Lung microvascular endothelial cell (primary cell): ENCODE results near the gene CTIF. TPM values are rescaled to one million over a fixed set of nuclear protein-coding genes. Genes with fewer than 3 reads are reported as not detected.

Source experiments
- DNase-seq, 2 donors: peaks; one replicate each; pipeline versions ENCODE4 v3.0.0 to v3.0.0-alpha.2; 2010; ENCODE audit warnings: low read depth in 2 of 2
- total RNA-seq: library from RNA; depleted of rRNA; stranded (reverse); fragments of >200 nt; gene quantifications from 2 replicates; pipeline ENCODE4 v1.2.1, GENCODE V29; 2014

The CTIF gene
- total RNA-seq, 1 donor from 2014 or later: 18.1 TPM

GRCh38 chr18:48771641-48772375 is 233.0 kb downstream of the CTIF start:
- peak in 1 of 2 donors; percentile 27 for DNase-seq

- DNase-seq: no peak
Observed at GRCh38 chr18:48772457-48772856, 233.6 kb downstream of the CTIF start.

- no peak for DNase-seq
Observed at GRCh38 chr18:48773821-48774220, 235.0 kb downstream of the CTIF start.

GRCh38 chr18:48774941-48775340 is 236.1 kb downstream of the CTIF start:
- DNase-seq: no peak

GRCh38 chr18:48775372-48776155 is 236.7 kb downstream of the CTIF start:
- no peak for DNase-seq

- no peak for DNase-seq
Observed at GRCh38 chr18:48776156-48776555, 237.3 kb downstream of the CTIF start.

- no peak for DNase-seq
Observed at GRCh38 chr18:48776641-48777025, 237.8 kb downstream of the CTIF start.

- peak; percentile 65 to 67 for DNase-seq
Observed at GRCh38 chr18:48777026-48777743, 238.4 kb downstream of the CTIF start.

- peak in 1 of 2 donors; percentile 24 for DNase-seq
Observed at GRCh38 chr18:48777744-48778116, 238.9 kb downstream of the CTIF start.

- DNase-seq: no peak
Observed at GRCh38 chr18:48778344-48779011, 239.6 kb downstream of the CTIF start.

- DNase-seq: no peak
Observed at GRCh38 chr18:48779462-48779861, 240.6 kb downstream of the CTIF start.

GRCh38 chr18:48780201-48780912 is 241.5 kb downstream of the CTIF start:
- no peak for DNase-seq

- DNase-seq: no peak
Observed at GRCh38 chr18:48780913-48781162, 242.0 kb downstream of the CTIF start.

- DNase-seq: peak; percentile 73 to 96
Observed at GRCh38 chr18:48781163-48781987, 242.5 kb downstream of the CTIF start.

GRCh38 chr18:48781988-48782363 is 243.1 kb downstream of the CTIF start:
- no peak for DNase-seq

- no peak for DNase-seq
Observed at GRCh38 chr18:48782381-48782861, 243.6 kb downstream of the CTIF start.

GRCh38 chr18:48783616-48784520 is 245.0 kb downstream of the CTIF start:
- DNase-seq: no peak

- no peak for DNase-seq
Observed at GRCh38 chr18:48784656-48785055, 245.8 kb downstream of the CTIF start.

- DNase-seq: no peak
Observed at GRCh38 chr18:48785091-48785614, 246.3 kb downstream of the CTIF start.
